Hematopoietic multipotent progenitor cell treated with erythropoietin and hydrocortisone succinate and interleukin-3 and kit ligand, for 4 days (in vitro differentiated cells): Measurements from ENCODE around the gene DUSP8.
A peak's percentile ranks its signal among the peaks of the same experiment; 100 is the strongest.

ENCODE experiments used
- DNase-seq: peaks from one replicate; pipeline ENCODE4 v3.0.0-alpha.2; 2015

Gene DUSP8

DNA sequence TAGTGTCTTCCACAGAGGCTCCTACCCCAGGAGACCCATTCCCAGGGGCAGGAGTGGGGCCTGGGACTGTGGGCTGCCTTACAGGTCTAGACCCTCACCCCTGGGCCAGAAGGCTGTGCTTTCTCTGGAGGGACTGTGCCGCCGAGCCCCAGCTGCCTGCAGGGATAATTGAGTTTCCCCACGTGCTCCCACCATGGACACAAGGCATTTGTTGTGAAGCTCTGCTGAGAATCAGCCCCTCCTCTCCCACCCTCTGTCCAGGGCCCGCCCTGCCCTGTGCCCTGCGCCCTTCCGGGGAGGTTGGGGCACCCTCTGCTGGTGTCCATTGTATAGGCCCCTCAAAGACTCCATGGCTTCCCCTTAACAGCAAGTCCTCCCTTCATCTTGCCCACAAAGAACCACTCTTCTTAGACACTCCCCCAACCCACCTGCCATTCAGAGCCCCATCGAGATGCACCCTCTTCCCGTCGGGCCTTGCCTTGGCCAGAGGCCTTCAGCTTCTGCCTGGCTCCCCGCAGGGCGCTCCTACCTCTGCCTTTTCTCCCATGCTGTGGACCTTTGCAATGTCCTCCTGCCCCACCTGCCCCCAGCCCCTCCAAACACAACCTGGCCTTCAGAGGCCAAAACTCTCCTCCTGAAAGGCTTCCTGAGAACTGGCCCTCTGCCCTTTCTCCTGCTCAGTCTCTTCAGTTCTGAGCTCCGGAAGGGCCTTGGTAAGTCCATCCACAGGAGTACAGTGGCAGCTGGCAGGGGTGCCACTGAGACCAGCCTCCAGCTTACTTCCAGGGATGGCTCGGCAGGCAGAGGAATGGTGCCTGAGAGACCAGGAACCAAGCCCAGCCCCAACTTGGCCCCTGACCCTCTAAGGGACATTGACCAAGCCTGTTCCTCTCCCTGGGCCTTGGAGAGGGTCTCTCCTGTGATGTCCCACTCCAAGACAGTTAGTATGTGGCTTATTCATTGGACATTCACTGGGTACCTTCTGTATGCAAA is 22.4 kb downstream of the DUSP8 start:
- DNase-seq: peak; percentile 29

DNA sequence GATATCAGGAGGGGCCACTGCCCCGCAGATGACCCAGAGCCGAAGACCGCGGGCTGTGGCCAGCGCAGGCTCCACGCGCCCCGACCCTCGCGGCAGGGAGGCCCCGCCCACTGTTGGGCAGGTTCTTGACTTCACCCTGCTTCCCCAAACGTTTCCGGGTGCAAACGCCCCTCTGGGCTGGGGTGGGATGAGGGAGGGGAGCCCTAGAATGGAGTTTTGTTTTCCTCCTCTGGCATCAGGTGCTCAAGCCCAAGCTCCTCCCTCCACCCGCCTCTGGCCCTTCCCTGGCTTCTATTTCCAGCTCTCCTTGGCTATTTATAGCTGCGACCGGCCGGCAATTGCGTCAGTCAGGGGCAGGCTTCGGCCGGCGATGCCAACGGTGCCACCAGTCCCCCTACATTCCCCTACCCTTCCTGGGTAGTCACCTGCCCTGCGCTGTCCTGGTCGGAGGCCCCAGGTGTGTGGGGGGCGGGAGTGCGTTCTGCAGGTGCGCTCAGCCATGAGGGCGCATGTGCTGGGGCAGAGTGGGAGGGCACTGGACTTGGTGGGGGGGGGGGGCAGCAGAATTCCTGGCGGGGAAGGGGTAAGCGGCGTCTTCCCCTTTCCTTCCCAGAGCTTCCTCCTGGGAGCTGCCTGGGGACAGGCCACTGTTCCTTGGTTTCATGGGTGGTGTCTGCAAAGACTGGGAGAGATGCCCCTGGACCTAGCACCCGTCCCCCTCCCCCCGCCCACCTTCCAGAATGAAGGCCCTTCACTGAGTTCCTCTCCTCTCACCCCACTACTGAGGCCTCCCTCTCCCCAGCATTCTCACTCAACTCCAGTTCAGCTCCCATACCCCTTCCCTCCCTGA is 23.6 kb downstream of the DUSP8 start:
- DNase-seq: peak; percentile 16

DNA sequence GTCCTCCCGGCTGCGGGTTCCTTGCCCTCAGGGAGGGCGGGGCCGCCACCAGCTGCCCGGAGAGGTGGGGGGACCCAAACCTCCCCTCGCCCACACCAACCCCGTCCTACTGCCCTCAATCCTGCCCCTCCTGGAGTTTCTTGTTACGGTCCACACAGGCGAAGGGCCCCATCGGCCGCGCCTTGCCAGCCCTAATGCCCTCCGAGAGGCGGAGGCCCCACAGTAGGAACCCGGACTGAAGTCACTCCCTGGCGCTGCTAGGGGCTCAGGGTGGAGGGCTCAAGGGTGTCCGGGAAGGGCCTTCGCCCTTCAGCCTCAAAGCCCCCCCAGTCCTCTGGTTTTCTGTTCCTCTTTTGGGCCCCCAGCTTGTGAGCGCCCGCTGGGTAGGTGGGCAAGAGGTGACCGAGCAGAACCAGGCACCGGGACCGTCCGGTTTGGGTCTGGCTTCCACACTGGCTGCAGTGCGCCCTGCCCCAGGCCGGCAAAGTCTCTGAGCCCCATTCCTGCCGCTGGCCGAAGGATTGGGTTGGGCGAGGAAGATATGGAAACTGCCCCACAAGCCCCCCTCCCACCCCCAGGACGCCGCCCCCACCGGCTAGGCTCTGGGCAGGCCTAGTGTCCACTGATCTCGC is 24.5 kb downstream of the DUSP8 start:
- DNase-seq: no peak

DNA sequence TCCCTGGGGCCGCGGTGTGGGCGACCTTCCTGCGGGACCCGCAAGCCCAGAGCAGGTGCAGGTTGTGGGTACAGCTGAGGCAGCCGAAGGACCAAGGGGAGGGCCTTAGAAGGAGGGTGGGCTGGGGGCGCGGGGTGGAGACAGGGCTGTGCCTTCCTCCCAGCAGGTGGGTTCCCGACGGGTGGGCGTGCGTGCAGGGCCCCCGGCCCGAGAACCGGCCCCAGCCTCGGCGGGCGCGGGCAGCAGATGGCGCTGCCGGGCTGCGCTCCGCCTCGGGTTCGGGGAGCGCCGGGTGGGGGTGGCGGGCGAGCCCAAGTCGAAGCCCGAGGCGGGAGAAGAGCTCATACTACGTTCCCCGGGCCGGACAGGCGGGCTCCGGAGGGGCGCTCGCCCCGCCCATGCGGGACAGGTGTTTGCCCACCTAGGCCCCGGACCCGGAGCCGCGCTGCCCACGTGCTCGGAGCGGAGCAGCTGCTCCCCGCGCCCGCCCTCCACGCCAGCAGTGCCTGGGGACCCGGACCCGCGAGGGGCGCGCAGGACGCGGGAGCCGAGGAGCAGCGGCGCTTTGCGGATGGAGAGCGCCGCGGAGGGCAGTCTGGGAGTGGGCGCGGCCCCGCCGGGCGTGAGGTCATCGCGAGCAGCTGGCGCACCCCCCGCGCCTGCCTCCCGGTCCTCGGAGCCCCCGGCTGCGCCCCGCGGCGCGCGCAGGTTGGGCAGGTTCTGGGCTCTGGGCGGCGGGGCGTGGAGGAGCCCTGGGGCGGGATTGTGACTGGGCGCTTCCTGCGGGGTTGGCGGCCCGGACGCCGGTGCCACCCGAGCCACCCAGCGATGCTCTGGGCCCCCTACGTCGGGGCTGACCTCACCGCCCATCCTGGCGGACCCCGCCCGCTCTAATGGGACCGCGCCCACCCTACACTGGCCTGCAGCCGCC is 25.3 kb downstream of the DUSP8 start:
- peak; percentile 68 for DNase-seq

DNA sequence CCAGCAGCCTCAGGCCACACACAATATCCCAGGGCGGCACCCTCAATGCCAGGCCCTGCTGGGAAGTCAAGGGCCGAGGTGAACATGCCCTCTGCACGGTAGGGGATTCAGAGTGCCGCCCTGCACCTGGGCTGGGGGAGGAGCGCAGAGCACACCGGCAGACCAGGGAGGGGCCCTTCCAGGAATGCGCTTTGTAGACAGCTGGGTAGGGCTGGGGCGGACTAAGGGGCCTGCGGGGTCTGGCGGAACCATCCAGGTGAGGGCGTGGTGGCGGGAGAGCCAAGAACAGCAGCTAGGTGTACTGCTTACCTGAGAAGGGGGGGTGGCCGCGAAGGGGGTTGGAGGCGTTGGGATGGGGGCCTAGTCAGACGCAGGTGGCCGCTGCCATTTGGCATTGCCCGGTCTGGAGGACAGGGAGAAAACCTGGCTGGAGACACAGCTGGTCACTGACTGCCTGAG is 26.0 kb downstream of the DUSP8 start:
- no peak for DNase-seq

DNA sequence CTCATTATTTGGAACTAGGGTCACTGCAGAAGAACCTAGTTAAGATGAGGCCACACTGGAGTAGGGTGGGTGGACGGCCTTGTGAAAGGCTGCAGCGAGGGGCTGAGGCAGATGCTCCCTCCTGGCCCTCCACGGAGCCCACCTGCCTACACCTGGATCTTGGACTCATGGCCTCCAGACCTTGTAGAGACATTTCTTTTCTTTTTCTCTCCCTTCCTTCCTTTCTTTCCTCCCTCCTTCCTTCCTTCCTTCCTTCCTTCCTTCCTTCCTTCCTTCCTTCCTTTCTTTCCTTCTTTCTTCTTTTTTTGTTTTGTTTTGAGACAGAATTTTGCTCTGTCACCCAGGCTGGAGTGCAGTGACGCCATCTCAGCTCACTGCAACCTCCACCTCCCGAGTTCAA is 26.6 kb downstream of the DUSP8 start:
- no peak for DNase-seq

DNA sequence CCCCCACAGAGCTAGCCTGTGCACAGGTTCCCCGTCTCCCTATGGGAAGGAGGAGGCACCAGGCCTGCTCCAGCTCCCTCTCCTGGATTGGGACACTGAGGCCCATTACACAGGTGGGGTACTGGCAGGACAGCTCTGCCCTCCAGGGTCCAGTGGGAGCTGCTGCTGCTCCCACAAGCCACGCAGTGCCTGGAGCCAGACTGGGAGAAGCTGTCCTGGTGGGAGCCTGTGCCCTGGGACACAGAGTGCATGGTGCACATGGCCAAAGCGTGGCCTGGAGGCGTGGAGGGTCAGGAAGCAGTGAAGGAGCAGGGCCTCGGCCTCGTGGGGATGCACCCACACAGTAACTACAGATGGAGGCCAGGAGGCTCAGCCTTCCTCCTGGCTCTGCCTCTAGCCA is 27.5 kb downstream of the DUSP8 start:
- no peak for DNase-seq

DNA sequence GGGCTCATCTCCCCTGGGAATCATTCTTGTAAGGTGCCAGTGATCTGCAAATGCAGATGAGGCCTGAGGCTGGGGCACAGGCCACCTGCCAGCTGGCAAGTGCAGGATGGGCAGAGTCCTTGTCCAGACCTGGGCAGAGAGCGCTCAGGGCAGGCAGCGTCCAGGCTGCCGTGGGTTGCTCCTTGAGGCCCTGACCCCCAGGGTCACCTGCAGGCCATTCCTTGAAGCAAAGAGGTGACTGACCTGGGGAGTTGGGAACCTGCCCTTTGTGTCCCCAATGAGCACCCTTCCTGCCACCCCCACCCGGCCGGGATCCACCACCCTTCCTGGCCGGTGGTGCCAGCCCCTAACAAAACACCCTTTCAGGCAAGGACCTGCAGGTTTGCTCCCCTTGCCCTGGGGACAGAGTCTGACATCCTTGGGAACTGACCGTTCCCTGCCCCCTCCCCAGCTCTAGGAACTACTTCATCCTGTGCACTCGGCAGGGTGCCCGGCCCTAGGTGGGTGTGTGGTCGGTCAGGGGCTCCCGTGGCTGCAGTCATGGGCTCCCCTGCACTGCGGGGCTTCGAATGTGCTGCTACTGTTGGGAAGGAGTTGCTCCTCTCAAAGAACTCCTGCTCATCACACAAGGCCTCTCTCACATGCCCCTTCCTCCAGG is 28.3 kb downstream of the DUSP8 start:
- no peak for DNase-seq

DNA sequence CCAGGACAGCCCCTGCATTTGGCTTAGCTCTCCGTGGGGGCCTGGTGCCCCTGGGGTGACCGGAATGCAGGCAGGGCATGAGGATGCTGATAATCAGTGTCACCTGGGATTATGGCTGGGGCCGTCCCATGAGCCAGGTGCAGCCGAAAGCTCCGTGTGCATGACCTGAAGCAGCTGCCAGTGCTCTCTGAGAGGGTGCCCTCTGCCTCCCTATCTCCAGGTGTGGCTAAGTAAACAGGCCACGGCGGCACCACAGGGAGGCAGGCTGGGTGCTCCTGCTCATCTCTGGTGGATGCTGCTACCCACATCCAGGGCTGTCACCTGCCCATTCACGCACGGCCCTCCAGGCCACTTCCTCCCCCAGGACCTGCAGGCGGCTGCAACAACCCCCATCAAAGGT is 29.8 kb downstream of the DUSP8 start:
- no peak for DNase-seq

DNA sequence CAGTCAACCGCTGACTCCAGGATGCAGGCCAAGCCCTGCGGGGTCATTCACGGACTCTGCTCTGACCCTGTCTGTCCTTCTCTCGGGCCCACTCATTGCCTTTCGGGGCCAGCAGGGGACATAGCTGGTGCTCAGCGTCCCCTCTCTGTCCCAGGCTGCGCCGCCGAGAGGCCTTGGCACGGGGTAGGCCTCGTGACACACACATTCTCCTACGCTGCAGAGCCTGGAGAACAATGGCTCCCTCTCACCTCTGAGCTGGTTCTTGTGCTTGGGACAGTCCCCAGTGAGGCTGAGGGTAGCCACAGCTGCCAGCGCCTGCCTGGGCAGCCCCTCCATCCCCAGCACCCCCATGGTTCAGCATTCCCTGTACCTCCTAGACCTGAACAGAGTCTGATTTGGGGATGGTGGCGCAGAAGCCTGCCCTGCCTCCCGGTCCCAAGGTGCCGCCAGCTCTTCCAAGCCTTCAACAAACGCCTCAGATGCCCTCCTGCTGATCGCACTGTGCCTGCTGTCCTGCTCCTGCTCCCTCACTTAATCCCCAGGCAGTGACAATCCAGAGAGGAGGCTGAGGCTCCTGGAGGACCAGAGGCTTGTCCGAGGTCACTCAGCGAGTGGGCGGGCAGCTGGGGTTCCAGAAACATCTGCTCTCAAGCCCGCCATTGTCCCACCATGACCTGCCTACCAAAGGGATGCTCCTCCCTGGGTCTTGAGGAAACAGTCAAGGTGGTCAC is 30.4 kb downstream of the DUSP8 start:
- DNase-seq: no peak

DNA sequence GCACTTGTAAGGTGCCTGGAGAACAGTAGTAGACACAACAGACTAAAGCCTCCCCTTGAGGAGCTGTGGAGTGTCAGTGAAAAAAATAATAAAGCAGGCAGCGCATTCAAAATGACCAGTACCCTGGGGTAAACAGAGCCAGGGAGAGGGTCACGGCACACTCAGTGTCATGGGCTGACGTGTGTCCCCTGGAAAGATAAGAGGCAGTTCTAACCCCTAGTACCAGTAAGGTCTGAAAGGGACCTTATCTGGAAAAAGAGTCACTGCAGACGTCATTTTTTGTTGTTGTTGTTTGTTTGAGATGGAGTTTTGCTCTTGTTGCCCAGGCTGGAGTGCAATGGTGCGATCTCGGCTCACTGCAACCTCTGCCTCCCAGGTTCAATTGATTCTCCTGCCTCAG is 32.0 kb downstream of the DUSP8 start:
- DNase-seq: no peak

DNA sequence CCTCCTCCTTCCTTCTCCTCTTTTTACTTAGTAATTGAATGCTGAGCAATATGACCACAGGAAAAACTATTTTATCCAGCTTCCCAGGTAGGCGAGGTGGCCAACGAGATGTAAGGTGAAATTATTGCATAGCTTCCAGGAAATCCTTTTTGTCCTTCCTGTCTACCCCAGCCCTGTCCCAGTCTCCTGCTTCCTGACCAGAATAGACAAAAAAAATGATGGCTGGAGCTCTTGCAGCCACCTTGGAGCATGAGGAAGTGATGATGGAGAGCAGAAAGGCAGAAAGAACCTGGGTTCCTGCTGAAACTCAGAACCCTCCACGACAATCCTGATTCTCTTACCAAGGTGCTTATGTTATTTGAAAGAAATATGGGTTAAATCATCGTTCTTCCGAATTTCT is 33.9 kb downstream of the DUSP8 start:
- no peak for DNase-seq

DNA sequence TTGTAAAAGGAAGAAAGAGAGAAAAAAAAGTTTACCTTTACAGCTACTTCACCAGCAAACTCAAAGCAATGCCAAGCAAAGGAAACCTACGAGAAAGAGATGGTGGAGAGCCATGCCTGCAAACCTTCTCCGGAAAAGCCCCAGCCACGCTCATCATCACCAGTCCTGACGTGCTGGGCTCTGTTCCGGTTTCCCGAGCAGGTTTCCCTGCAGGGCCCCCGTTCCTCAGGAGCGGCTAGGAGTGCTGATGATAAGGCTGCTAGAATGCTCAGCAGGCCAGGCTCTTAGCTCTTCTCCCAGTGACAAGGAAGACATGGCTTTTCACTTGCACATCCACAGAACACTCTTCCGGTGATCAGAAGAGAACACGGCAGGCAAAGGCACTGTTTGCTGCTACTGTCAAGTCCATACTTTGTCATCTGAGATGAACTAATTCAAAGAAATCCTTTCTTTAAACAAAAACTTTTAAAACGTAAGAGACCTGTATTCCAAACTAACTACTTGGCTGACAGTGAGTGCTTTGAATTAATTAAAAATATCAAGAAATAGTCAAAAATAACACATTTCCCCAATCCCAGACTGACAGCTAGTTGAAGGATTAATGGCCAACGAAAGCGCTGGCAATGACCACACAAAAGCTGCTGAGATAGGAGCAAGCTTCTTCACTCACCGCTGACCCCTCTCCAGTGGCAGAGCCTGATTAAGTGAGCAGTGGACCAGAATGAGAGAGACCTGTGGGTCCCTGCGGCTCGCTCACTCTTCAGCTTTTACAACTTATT is 35.8 kb downstream of the DUSP8 start:
- no peak for DNase-seq

DNA sequence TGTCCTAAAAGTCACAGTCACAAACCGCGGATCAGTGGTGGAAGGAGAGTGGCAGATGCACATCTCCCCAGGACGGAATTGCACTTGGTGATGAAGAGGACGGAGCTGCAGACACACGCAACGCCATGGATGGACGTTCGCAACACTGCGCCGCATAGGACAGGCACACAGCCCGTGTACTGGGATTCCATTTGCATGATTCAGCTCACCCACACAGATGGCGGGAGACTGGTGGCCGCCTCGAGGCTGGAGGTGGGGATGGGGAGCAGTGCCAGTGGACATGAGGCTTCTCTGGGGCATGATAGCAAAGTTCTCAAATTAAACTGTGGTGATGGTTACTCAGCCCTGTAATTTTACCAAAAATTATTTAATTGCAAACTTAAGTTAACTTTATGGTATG is 37.4 kb downstream of the DUSP8 start:
- no peak for DNase-seq

DNA sequence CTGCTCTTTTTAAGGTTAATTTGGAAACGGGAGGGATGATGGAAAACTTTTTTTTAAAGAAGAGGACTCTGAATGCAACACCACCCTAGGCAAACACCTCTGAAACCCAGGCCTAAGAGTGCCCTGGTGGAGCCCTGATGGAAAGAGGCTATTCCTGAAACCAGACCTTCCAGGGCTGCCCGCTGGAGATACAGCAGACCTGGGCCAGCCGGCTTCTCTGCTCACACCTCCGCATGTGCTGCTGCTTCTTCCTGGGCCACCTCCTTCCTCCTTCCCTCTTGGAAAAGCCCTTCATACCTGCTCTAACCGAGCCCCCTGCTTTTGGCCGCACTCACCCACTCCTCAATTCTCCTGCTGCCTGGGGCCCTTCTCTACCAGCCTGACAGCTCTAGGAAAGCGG is 37.9 kb downstream of the DUSP8 start:
- no peak for DNase-seq

DNA sequence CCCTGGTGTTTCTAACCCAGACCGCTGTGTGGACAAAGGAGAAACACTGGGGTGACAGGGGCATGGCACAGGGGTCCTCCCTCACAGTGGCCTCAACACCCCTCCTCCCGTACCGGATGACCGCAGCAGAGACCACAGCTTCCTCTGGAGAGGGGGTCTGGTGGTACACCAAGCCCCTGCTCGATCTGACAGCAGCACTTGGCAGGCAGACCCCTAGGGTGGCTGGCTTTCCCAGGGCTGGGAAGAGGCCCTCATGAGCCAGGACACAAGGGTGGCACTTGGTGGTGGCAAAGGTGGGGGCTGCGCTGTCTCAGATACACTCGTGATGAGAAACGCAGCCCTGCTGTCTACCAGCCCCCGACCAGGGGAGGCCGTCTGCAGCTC is 38.7 kb downstream of the DUSP8 start:
- no peak for DNase-seq

DNA sequence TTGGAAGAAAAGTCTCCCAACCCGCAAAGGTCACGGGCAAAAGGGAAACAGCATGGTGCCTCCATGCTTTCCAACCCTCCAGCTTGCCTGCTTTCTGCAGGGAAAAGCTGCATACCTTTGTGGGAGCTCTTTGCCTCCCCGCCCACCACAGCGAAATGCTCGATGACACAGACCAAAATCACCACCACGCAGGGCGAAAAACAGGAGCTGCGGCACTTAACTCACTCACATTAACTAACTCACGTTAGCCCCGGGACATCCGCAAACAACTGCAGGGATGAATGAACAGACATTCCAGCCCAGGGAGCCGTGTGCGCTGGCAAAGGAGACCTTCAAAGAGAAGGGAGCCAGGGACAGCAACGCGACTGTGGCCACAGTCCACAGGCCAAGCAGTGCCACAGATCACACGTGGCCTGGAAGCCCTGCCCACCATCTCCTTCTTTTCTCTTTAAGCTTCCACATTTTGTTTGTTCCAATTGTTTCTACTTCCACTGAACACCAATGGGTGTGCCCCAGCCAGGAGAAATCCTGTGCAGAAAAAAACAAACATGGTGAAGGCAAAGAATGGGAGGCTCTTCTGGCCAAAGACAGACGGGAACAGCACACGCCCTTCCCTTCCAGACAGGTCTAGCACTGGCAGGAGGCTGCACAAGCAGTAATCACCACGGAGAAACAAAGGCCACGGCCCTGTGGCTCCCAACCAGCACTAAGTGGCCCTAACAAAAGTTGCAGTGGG is 39.3 kb downstream of the DUSP8 start:
- DNase-seq: no peak

DNA sequence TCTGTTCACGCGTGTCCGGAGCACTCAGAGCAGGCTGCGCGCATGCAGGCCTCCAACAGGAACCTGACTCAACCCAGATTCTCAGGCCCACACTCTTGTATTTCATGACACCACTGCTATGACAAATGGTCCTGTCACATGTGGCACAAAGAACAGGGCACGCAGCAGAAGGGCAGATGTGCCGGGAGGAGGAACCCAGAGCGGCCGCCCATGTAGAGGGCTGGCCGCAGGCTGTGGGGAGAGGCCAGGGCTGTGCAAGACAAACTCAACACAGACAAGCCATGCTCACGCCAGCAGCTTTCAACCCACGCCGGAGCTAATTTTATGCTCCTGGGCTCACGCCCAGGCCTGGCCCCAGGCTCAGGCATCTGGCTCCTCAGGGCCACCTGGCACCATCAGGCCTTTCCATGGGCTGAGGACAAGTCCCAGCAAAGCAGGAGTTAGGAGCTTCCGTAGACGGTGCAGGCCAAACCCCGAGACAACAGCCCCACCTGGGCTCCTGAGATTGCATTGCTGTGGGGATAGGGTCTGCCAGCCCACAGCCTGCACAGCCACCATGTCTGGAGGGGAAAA is 40.0 kb downstream of the DUSP8 start:
- DNase-seq: no peak

DNA sequence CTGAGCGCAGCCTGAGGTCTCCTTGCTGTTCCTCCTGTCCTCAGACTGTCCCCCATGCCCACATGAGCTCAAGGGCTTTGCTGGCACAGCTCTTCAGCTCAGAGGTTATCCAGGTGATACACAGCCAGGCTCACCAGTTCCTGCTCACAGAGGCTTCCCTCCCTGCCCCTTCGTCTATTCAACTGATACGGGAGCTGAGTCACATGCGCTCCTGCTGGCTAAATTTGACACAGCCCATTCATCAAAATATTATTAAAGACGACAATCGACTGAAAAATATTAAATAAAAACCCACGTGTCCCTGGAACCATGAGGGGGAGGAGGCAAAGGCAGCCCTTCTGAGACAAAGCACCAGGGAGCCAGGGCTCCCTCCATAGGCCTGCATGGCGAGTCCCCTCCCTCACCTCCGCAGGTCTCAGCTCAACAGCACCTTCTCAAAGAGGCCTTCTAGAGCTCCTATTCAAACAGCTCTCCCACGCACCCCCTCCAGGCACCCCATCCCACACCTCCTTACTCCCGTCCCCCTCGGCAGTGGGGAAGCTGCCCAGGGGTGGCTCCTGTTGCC is 40.5 kb downstream of the DUSP8 start:
- no peak for DNase-seq
